HG03565 (cell line): ENCODE data around the gene EHMT1.
"Not testable (repeated sequence)": the region's sequence is repeated elsewhere in the genome, so short reads cannot be mapped to it uniquely, and the experiment has no call there.

Experiments
- ATAC-seq: cut with Tn5 transposase; IDR thresholded peaks from one replicate; pipeline ENCODE4 v1.9.1; 2021; ENCODE audit warnings: mild to moderate bottlenecking, moderate library complexity; ENCODE audit not compliant: unreplicated experiment

Gene EHMT1

DNA sequence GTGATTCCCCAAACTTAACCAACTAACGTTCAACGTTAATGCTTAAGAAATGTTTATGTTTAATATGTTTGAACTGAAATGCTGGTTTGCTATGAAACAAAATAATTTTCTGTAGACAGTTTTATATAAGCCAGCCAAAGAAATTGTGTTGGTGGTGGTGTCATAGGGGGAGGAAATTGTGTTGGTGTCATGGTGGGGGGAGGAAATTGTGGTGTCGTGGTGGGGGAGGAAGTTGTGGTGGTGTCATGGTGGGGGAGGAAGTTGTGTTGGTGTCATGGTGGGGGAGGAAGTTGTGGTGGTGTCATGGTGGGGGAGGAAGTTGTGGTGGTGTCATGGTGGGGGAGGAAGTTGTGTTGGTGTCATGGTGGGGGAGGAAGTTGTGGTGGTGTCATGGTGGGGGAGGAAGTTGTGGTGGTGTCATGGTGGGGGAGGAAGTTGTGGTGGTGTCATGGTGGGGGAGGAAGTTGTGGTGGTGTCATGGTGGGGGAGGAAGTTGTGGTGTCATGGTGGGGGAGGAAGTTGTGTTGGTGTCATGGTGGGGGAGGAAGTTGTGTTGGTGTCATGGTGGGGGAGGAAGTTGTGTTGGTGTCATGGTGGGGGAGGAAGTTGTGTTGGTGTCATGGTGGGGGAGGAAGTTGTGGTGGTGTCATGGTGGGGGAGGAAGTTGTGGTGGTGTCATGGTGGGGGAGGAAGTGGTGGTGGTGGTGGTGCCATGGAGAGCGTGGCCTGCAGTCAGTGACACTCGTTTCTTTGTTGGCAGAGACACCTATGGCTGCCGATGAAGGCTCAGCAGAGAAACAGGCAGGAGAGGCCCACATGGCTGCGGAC is 97.3 kb downstream of the EHMT1 start:
- not testable (repeated sequence) for ATAC-seq

DNA sequence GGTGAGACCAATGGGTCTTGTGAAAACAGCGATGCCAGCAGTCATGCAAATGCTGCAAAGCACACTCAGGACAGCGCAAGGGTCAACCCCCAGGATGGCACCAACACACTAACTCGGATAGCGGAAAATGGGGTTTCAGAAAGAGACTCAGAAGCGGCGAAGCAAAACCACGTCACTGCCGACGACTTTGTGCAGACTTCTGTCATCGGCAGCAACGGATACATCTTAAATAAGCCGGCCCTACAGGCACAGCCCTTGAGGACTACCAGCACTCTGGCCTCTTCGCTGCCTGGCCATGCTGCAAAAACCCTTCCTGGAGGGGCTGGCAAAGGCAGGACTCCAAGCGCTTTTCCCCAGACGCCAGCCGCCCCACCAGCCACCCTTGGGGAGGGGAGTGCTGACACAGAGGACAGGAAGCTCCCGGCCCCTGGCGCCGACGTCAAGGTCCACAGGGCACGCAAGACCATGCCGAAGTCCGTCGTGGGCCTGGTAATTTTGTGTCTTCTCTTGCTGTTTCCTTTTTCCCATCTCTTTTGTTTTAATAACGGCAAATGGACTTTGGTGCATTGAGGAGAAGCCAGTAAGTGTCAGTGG is 98.0 kb downstream of the EHMT1 start:
- ATAC-seq = no peak

- no peak for ATAC-seq
Observed at GRCh38 chr9:137717776-137718327, 99.0 kb downstream of the EHMT1 start.

DNA sequence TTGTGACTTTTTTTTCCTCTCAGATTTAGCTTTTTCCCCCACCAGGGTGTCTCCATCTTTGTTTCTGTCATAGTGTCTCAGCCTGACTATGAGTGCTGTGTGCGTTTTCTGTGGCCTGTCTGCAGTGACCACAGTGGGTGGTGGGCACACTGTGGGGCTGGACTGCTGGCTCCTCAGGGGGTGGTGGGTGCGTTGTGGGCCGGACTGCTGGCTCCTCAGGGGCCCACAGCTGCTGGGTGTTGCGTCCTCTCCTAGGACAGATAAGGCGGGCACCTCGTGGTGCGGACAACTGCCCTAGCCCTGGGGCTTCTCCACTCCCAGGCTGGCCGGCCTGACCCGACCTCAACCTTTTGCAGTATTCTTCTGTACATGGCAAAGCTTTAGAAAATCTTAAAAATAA is 100.4 kb downstream of the EHMT1 start:
- no peak for ATAC-seq

- no peak for ATAC-seq
Observed at GRCh38 chr9:137720571-137721110, 101.8 kb downstream of the EHMT1 start.

- ATAC-seq = no peak
Observed at GRCh38 chr9:137721479-137721878, 102.7 kb downstream of the EHMT1 start.

DNA sequence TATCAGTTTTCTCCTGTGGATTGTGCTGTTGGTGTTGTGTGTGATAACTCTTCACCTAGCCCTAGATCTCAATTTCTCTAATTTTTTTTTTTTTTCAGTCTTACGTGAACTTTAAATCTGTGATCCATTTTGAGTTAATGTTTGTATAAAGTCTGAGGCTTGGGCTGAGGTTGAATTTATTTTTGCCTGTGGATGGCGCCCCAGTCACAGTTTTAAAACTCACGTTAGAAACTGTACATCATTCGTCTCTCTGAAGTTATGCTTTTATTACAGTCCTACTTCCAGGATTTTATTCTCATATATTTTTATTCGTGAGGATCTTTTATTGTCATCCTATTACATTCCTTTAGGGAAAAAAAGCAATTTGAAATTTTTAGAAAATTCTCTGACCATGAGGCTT is 103.1 kb downstream of the EHMT1 start:
- ATAC-seq = no peak

DNA sequence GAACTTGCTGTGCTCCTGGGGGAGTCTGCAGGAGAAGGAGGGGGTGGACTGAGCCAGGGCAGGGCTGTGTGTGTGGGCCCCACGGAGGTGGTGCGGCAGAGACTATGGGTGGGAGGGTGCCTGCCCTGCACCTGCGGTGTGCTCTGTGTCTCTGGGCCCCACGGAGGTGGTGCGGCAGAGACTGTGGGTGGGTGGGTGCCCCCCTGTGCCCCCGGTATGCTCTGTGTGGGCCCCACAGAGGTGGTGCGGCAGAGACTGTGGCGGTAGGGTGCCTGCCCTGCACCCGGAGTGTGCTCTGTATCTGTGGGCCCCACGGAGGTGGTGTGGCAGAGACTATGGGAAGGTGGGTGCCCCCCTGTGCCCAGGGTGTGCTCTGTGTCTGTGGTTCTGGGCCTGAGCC is 103.7 kb downstream of the EHMT1 start:
- ATAC-seq = no peak

DNA sequence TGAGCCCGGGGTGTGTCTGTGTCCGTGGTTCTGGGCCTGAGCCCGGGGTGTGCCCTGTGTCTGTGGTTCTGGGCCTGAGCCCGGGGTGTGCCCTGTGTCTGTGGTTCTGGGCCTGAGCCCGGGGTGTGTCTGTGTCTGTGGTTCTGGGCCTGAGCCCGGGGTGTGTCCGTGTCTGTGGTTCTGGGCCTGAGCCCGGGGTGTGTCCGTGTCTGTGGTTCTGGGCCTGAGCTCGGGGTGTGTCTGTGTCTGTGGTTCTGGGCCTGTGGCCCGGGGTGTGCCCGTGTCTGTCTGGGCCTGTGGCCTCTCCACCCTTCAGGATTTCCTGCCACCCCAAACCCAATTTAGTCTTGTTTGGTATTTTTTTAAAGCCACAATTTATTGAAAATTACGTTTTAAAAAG is 104.6 kb downstream of the EHMT1 start:
- not testable (repeated sequence) for ATAC-seq

DNA sequence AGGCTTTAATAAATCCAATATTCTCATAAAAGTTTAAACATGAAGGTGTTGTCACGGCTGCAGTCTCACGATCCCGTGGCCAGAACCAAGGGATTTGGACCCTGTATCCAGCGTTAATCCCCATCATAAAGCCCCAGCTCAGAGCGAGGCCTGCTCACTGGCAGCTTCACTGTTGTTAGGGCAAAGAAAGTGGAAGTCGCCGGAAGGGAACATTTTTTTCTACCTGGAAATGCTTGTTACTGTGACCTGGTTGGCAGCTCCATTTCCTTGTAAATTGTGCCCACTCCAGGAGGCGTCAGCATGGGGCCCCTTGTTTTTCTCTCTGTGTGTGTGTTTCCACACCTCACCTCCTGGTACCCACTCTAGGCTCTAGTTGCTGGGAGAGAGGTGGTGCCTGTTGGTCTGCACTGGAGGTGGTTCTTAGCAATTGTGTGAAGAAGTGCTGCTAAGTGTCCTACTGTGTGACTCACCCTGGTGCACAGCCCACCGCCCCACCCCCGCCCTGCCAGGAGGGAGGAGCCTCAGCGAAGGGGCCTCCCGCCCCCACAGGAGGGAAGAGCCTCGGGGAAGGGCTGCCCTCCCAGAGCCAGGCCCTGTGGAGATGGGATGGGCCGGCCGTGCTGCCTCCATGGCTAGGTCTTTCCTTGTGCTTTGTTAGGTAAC is 105.1 kb downstream of the EHMT1 start:
- ATAC-seq = no peak

DNA sequence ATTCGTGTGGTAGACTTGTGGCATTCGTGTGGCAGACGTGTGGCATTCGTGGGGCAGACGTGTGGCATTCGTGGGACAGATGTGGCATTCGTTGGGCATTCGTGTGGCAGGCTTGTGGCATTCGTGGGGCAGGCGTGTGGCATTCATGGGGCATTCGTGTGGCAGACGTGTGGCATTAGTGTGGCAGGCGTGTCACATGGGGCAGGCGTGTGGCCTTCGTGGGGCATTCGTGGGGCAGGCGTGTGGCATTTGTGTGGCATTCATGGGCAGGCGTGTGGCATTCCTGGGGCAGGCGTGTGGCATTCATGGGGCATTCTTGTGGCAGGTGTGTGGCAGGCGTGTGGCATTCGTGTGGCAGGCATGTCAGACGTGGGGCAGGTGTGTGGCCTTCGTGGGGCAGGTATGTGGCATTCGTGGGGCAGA is 106.0 kb downstream of the EHMT1 start:
- ATAC-seq = no peak

DNA sequence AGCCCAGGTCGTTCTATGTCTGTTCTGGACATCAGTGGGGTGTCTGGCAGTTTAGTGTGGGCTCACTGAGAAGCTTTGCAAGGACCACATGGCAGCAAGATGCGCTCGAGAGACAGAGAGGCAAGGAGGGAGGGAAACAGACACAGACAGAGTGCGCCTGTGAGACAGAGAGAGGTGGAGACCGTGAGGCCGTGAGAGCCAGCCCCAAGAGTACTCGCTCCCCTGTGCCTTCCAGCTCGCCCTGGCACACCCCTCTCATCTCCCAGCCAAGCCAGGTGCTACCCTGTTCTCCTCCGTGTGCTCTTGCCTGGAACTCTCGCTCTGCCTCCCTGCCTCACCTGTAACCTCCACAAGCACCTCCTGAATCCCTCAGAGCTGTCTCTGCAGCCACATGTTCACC is 106.8 kb downstream of the EHMT1 start:
- no peak for ATAC-seq

DNA sequence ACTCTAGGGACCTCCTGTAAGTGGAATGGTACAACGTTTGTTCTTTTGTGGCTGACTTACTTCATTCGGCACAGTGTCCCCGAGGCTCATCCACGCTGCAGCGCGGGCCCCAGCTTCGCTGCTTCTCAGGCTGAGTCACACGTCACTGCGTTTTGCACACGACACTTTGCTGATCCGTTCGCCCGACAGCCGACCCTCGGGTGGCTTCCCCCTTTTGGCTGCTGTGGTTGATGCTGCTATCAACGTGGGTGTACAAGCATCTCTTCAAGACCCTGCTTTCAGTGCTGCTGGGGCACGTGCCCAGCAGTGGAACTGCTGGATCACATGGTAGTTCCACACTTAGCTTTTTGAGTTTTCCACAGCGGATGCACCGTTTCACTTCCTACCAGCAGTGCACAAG is 107.5 kb downstream of the EHMT1 start:
- peak; percentile 65 for ATAC-seq

- ATAC-seq = no peak
Observed at GRCh38 chr9:137726764-137727163, 108.0 kb downstream of the EHMT1 start.

- no peak for ATAC-seq
Observed at GRCh38 chr9:137727716-137728115, 108.9 kb downstream of the EHMT1 start.

- no peak for ATAC-seq
Observed at GRCh38 chr9:137728444-137729311, 109.9 kb downstream of the EHMT1 start.

GRCh38 chr9:137731216-137731946 is 112.6 kb downstream of the EHMT1 start:
- no peak for ATAC-seq

- no peak for ATAC-seq
Observed at GRCh38 chr9:137731947-137732813, 113.4 kb downstream of the EHMT1 start.

DNA sequence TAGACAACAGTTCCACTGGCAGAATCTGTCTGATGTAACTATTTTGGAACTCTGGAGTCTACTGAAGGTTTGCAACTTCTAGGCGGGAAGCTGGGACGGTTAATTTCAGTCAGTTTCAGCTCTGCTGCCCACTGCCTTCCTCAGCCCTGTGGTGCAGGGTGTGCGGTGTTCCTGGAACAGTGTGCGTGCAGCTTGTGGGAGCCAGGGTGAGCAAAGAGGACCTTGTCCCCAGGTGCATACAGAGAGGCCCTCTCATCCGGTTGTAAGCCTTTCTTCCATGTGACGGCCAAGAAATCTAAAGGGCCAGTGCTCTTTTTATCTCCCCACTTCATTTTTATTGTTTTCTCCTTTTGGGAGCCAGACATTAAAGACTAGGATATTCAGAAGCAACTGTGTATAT is 114.6 kb downstream of the EHMT1 start:
- ATAC-seq = no peak
